GM12878 (cell line): ENCODE measurements around the gene HERC2. TPM values are rescaled to one million over a fixed set of nuclear protein-coding genes. Genes with fewer than 3 reads are reported as not detected.

Source experiments
- ATAC-seq: fragments of 200-7000 bp; cut with Tn5 transposase; 3 replicates; pipeline ENCODE4 v1.9.1; 2020; ENCODE audit warnings: mild to moderate bottlenecking, moderate library complexity
- BruUV-seq: library from RNA; stranded (reverse); fragments of 400-500 nt; replicated peaks from 2 replicates; lab custom pipeline; 2021; lab: Mats Ljungman, UMichigan
- CTCF ChIA-PET: fragments of 300-600 bp; sonication (Branson Sonifier 250); formaldehyde crosslinking; extraction: SDS; loops from one replicate; lab custom pipeline; 2021; ENCODE audit warnings: inconsistent platforms; lab: Yijun Ruan, JAX
- POLR2A ChIA-PET: fragments of 350-600 bp; formaldehyde crosslinking; extraction: SDS; loops from one replicate; lab custom pipeline; 2021; ENCODE audit warnings: inconsistent platforms; lab: Charles Lee
- RAD21 ChIA-PET: fragments of 300-600 bp; sonication (Branson Sonifier 250); formaldehyde crosslinking; loops from one replicate; lab custom pipeline; 2023; ENCODE audit warnings: antibody characterized with exemption; ENCODE audit not compliant: unreplicated experiment; lab: Charles Lee
- SMC1A ChIA-PET: fragments of 300-600 bp; sonication (Branson Sonifier 250); formaldehyde crosslinking; loops from one replicate; lab custom pipeline; 2023; ENCODE audit not compliant: unreplicated experiment, uncharacterized antibody; lab: Charles Lee
- DNase-seq: peaks from one replicate; pipeline ENCODE4 v3.0.0-alpha.2; 2011; ENCODE audit warnings: low read depth, low spot score
- FAIRE-seq: peaks from 3 replicates; lab custom pipeline; 2011; peaks lifted over from hg19 to GRCh38; lab: Jason Lieb, UNC
- H2AFZ ChIP-seq: 2 replicates; pipeline ENCODE4 v1.6.0; 2011; ENCODE audit warnings: low read depth, low read length, control low read depth; ENCODE audit not compliant: control insufficient read depth
- H3K27ac ChIP-seq: 2 replicates; pipeline ENCODE4 v1.5.1; 2011; ENCODE audit warnings: control low read depth; ENCODE audit not compliant: control insufficient read depth, insufficient read depth
- H3K27me3 ChIP-seq, 2 experiments: replicated peaks in 1 of 2; 2 replicates each; pipeline versions ENCODE4 v1.6.0 to v1.6.1; 2011; ENCODE audit warnings: low read length in 1 of 2; ENCODE audit not compliant: control insufficient read depth in 2 of 2, insufficient read depth in 2 of 2
- H3K36me3 ChIP-seq, 2 experiments: 2 replicates each; pipeline ENCODE4 v1.5.1; 2011; ENCODE audit warnings: low read length in 1 of 2; ENCODE audit not compliant: control insufficient read depth in 2 of 2, insufficient read depth in 2 of 2
- H3K4me1 ChIP-seq: 2 replicates; pipeline ENCODE4 v1.6.1; 2011; ENCODE audit warnings: mild to moderate bottlenecking, low read length, moderate library complexity, mixed read lengths; ENCODE audit not compliant: control insufficient read depth, insufficient read depth
- H3K4me2 ChIP-seq: 2 replicates; pipeline ENCODE4 v1.6.0; 2011; ENCODE audit warnings: control low read depth; ENCODE audit not compliant: control insufficient read depth, insufficient read depth
- H3K4me3 ChIP-seq: fragments of 200-600 bp; sonication (generic); 2 replicates; pipeline ENCODE4 v1.5.1; 2016
- H3K79me2 ChIP-seq: 2 replicates; pipeline ENCODE4 v1.6.0; 2011; ENCODE audit warnings: low read length; ENCODE audit not compliant: control insufficient read depth, insufficient read depth
- H3K9ac ChIP-seq: 2 replicates; pipeline ENCODE4 v1.8.0; 2011; ENCODE audit warnings: low read length, control low read depth, mixed read lengths; ENCODE audit not compliant: control insufficient read depth, insufficient read depth
- H3K9me3 ChIP-seq: replicated peaks from 3 replicates; pipeline ENCODE4 v1.5.1; 2011; ENCODE audit warnings: mild to moderate bottlenecking, low read length; ENCODE audit not compliant: control insufficient read depth, insufficient read depth
- H4K20me1 ChIP-seq: 2 replicates; pipeline ENCODE4 v1.6.0; 2011; ENCODE audit not compliant: control insufficient read depth, insufficient read depth
- CTCF ChIP-seq, 3 experiments: IDR thresholded peaks in 2 of 3; conservative IDR thresholded peaks in 1 of 3; 2 replicates each; pipeline ENCODE4 v1.5.1; 2011; ENCODE audit warnings: low read depth in 3 of 3, low read length in 3 of 3, mild to moderate bottlenecking in 3 of 3, control low read depth in 2 of 3, moderate library complexity in 2 of 3, inconsistent platforms in 1 of 3, mixed read lengths in 1 of 3; ENCODE audit not compliant: control insufficient read depth in 2 of 3, insufficient read depth in 1 of 3; ENCODE audit errors: extremely low read depth in 1 of 3
- MXI1 ChIP-seq: fragments of 150-350 bp; IDR thresholded peaks from 2 replicates; pipeline ENCODE4 v1.6.1; 2011; ENCODE audit warnings: low read depth, mild to moderate bottlenecking, inconsistent platforms, low read length, improper control_type of control experiment
- RAD21 ChIP-seq: IDR thresholded peaks from 2 replicates; pipeline ENCODE4 v1.6.1; 2011; ENCODE audit warnings: mild to moderate bottlenecking, low read depth, low read length, moderate library complexity; ENCODE audit not compliant: insufficient read depth
- SMC3 ChIP-seq: IDR thresholded peaks from 2 replicates; pipeline ENCODE4 v1.6.1; 2011; ENCODE audit warnings: low read length, improper control_type of control experiment, borderline replicate concordance
- WGBS: methylation state at CpG from one replicate; pipeline ENCODE4 v1.1.6; 2016; ENCODE audit warnings: low lambda C conversion rate; ENCODE audit not compliant: insufficient replicate concordance, insufficient coverage; ENCODE audit errors: missing lambda C conversion rate; 5-methylcytosine and 5-hydroxymethylcytosine counted together
- in situ Hi-C: fragments of 300-500 bp; cut with MboI; formaldehyde crosslinking; loops from 9 replicates; pipeline ENCODE4 v1.14.3; 2018; ENCODE audit warnings: mixed read lengths
- intact Hi-C: fragments of 100-400 bp; cut with micrococcal nuclease; formaldehyde crosslinking; loops from one replicate; pipeline ENCODE4 v1.14.2; 2022; ENCODE audit not compliant: unreplicated experiment
- polyA plus RNA-seq, 11 experiments: library from polyadenylated mRNA; depleted of rRNA in 4 of 11; unstranded in 6 of 11; stranded (reverse) in 5 of 11; fragments of >200 nt; fragmentation: Nextera tagmentation in 4 of 11; fragmentation: Illumina TruSeq in 1 of 11; extraction: Ambion mirVana in 4 of 11; extraction: Trizol in 1 of 11; gene quantifications; 1 replicate in 1 of 11; 2 replicates in 10 of 11; pipeline versions ENCODE4 v1.2.1 to v1.2.3, GENCODE V29; 2011 to 2016; ENCODE audit warnings: inconsistent platforms in 2 of 11, missing spikeins in 2 of 11, low read depth in 1 of 11
- total RNA-seq, 4 experiments: library from RNA; depleted of rRNA in 3 of 4; stranded (reverse); fragments of >200 nt in 3 of 4; fragmentation: Illumina TruSeq in 1 of 4; extraction: Trizol in 1 of 4; gene quantifications; 2 replicates each; pipeline versions ENCODE4 v1.2.1 to v1.2.3, GENCODE V29; 2013 to 2021

Gene HERC2
- total and polyA plus RNA-seq, 10 of the 15 experiments (the other 5 are each of a cell fraction or from before 2014, with no cell fraction given): 6.1 to 39.0 (median 24.0) TPM

- H3K27me3 ChIP-seq: no peaks in the 10 kb centered on the region
- 32% methylated on average over 6 of the region's 6 CpGs for WGBS
- no peak overlapping the region for H2AFZ ChIP-seq
- DNase-seq (no peak), ATAC-seq (peak; percentile 91), FAIRE-seq (peak; percentile 13)
- peak; percentile 41 for TF ChIP-seq RAD21
- TF ChIP-seq MXI1: no peak
- peak; percentile 55 to 59 (median 56); a peak in 5 of 6 replicates for TF ChIP-seq CTCF (IDR thresholded peaks at IDR 0.05 in 2 of 3, conservative IDR thresholded peaks at IDR 0.05 in 1 of 3; ENCODE audit: control insufficient read depth in 2 of 3, extremely low read depth in 1 of 3, insufficient read depth in 1 of 3, low read depth in 3 of 3, low read length in 3 of 3)
- TF ChIP-seq SMC3: peak; percentile 54; the same call in 1 of the 2 replicates
- ChIA-PET RAD21 (no interaction called here), POLR2A (no interaction called here), CTCF (interaction anchor here (0.7 to 2.3 kb wide), 2 partner anchors 60 to 1232 kb away, joined by 3 to 5 read pairs; no protein-coding TSS in a partner anchor), SMC1A (no interaction called here)
- H3K9me3 ChIP-seq: no peaks in the 10 kb centered on the region
- intact Hi-C loops: no loop called here
- peaks cover 8 to 16% of the 10 kb centered on the region in 2 experiments; a peak in 3 of 4 replicates for H3K36me3 ChIP-seq
- in situ Hi-C loops: loop anchor here (5.0 kb wide), 1 partner anchor 1231 kb away; no protein-coding TSS in a partner anchor
- H3K4me1 ChIP-seq: no peaks in the 10 kb centered on the region
- BruUV-seq: no TSS peak
- H3K27ac ChIP-seq: no peak overlapping the region
- H4K20me1 ChIP-seq: no peaks in the 10 kb centered on the region
- no peak overlapping the region for H3K4me2 ChIP-seq
- no peak overlapping the region for H3K4me3 ChIP-seq
- H3K79me2 ChIP-seq: no peaks in the 10 kb centered on the region
- no peak overlapping the region for H3K9ac ChIP-seq
These were observed 198.5 kb downstream of the HERC2 start for GRCh38 chr15:28123408-28124023.
